K562 (cell line): ENCODE data around the gene MAGI1. TPM values are rescaled to one million over a fixed set of nuclear protein-coding genes. Genes with fewer than 3 reads are reported as not detected.

Experiments used
- ATAC-seq: fragments of 200-7000 bp; cut with Tn5 transposase; 3 replicates; pipeline ENCODE4 v1.9.1; 2020; ENCODE audit warnings: moderate library complexity
- BruUV-seq: library from RNA; stranded (reverse); fragments of 400-500 nt; replicated peaks from 2 replicates; lab custom pipeline; 2021; lab: Mats Ljungman, UMichigan
- CTCF ChIA-PET: fragments of 300-600 bp; formaldehyde crosslinking; extraction: SDS; loops from one replicate; lab custom pipeline; 2021; ENCODE audit warnings: low intra/inter-chr PET ratio; lab: Yijun Ruan, JAX
- POLR2A ChIA-PET: fragments of 300-600, 350-650 bp; sonication (Branson Sonifier 250); formaldehyde crosslinking; extraction: SDS; loops from one replicate; lab custom pipeline; 2021; ENCODE audit warnings: antibody characterized with exemption, inconsistent platforms; lab: Yijun Ruan, JAX
- DNase-seq, 4 experiments: peaks; one replicate each; pipeline versions ENCODE4 v3.0.0 to v3.0.0-alpha.2; 2011 to 2018; ENCODE audit warnings: low spot score in 3 of 4, mixed read lengths in 3 of 4; ENCODE audit errors: extremely low read depth in 1 of 4
- FAIRE-seq: peaks from 2 replicates; lab custom pipeline; 2011; peaks lifted over from hg19 to GRCh38; lab: Jason Lieb, UNC
- H2AFZ ChIP-seq: 2 replicates; pipeline ENCODE4 v1.6.0; 2011; ENCODE audit warnings: low read depth, low read length, control low read depth, inconsistent platforms
- H3K27ac ChIP-seq: fragments of 200-600 bp; 3 replicates; pipeline ENCODE4 v1.8.0; 2011; ENCODE audit warnings: low read depth, mild to moderate bottlenecking, control low read depth, inconsistent platforms, low read length, moderate library complexity, mixed read lengths; ENCODE audit errors: extremely low read depth
- H3K27me3 ChIP-seq, 2 experiments: fragments of 300-600 bp in 1 of 2; 2 replicates in 1 of 2; 3 replicates in 1 of 2; pipeline versions ENCODE4 v1.6.0 to v1.8.0; 2011; ENCODE audit warnings: inconsistent platforms in 2 of 2, low read length in 2 of 2, mild to moderate bottlenecking in 1 of 2, mixed read lengths in 1 of 2, moderate library complexity in 1 of 2; ENCODE audit not compliant: control insufficient read depth in 2 of 2, insufficient read depth in 2 of 2
- H3K36me3 ChIP-seq: fragments of 300-600 bp; 3 replicates; pipeline ENCODE4 v1.8.0; 2011; ENCODE audit warnings: mild to moderate bottlenecking, low read length, inconsistent platforms; ENCODE audit not compliant: control insufficient read depth, insufficient read depth
- H3K4me1 ChIP-seq, 2 experiments: fragments of 200-600 bp in 1 of 2; replicated peaks in 1 of 2; 2 replicates in 1 of 2; 3 replicates in 1 of 2; pipeline versions ENCODE4 v1.5.1 to v1.8.0; 2011; ENCODE audit warnings: inconsistent platforms in 2 of 2, low read length in 2 of 2, mild to moderate bottlenecking in 1 of 2, mixed read lengths in 1 of 2, moderate library complexity in 1 of 2; ENCODE audit not compliant: control insufficient read depth in 2 of 2, insufficient read depth in 2 of 2
- H3K4me2 ChIP-seq: 2 replicates; pipeline ENCODE4 v1.6.1; 2011; ENCODE audit warnings: low read length, control low read depth, inconsistent platforms, mixed read lengths; ENCODE audit not compliant: insufficient read depth
- H3K4me3 ChIP-seq: fragments of 200-600 bp; sonication (generic), shearing (Covaris generic); 2 replicates; pipeline ENCODE4 v1.5.1; 2016; ENCODE audit warnings: control low read depth, inconsistent platforms
- H3K79me2 ChIP-seq: fragments of 200-600 bp; 3 replicates; pipeline ENCODE4 v1.8.0; 2011; ENCODE audit warnings: low read length, inconsistent platforms; ENCODE audit not compliant: control insufficient read depth, insufficient read depth
- H3K9ac ChIP-seq, 2 experiments: 2 replicates each; pipeline versions ENCODE4 v1.6.0 to v1.6.1; 2011; ENCODE audit warnings: low read depth in 2 of 2, low read length in 2 of 2, control low read depth in 1 of 2, inconsistent platforms in 1 of 2, mild to moderate bottlenecking in 1 of 2, mixed read lengths in 1 of 2; ENCODE audit not compliant: insufficient read depth in 1 of 2
- H3K9me1 ChIP-seq: one replicate; pipeline ENCODE4 v1.6.0; 2011; ENCODE audit warnings: inconsistent platforms, mild to moderate bottlenecking, low read length, moderate library complexity; ENCODE audit not compliant: control insufficient read depth, insufficient read depth
- H3K9me3 ChIP-seq: replicated peaks from 2 replicates; pipeline ENCODE4 v1.5.1; 2011; ENCODE audit warnings: low read depth, low read length, inconsistent platforms; ENCODE audit not compliant: control insufficient read depth, insufficient read depth
- H4K20me1 ChIP-seq: replicated peaks from 2 replicates; pipeline ENCODE4 v1.6.1; 2011; ENCODE audit warnings: low read length, inconsistent platforms, mixed read lengths; ENCODE audit not compliant: control insufficient read depth, insufficient read depth
- CEBPG ChIP-seq, 3 experiments: fragments of 200-800 bp in 1 of 3; sonication (Bioruptor generic) in 1 of 3; sonication (generic) in 1 of 3; formaldehyde crosslinking in 1 of 3; IDR thresholded peaks in 2 of 3; conservative IDR thresholded peaks in 1 of 3; 2 replicates each; pipeline versions ENCODE4 v1.6.1 to v1.8.0; 2016 to 2022; ENCODE audit warnings: missing compliant biosample characterization in 2 of 3, missing genetic modification characterization in 2 of 3, mild to moderate bottlenecking in 1 of 3, missing genetic modification reagents in 1 of 3
- HIVEP1 ChIP-seq: fragments of 250-450 bp; sonication (Bioruptor Pico); IDR thresholded peaks from 2 replicates; pipeline ENCODE4 v1.4.0; 2020; ENCODE audit warnings: mild to moderate bottlenecking
- HOXB6 ChIP-seq: fragments of 250-450 bp; sonication (Bioruptor Pico); IDR thresholded peaks from 2 replicates; pipeline ENCODE4 v1.5.1; 2022; ENCODE audit warnings: mild to moderate bottlenecking, borderline replicate concordance
- MTA2 ChIP-seq: fragments of 450-650 bp; IDR thresholded peaks from 2 replicates; pipeline ENCODE4 v1.6.1; 2016; ENCODE audit warnings: low read depth
- SMARCA4 ChIP-seq: fragments of 450-650 bp; IDR thresholded peaks from 2 replicates; pipeline ENCODE4 v1.6.1; 2016
- TAF15 ChIP-seq: fragments of 200-400 bp; formaldehyde crosslinking; IDR thresholded peaks from 2 replicates; pipeline ENCODE4 v1.6.1; 2017; ENCODE audit warnings: mild to moderate bottlenecking, low read depth, low read length, moderate library complexity
- ZBTB8A ChIP-seq: fragments of 450-650 bp; IDR thresholded peaks from 2 replicates; pipeline ENCODE4 v1.6.1; 2018; ENCODE audit warnings: mild to moderate bottlenecking, moderate library complexity; ENCODE audit not compliant: partially characterized antibody
- ZNF12 ChIP-seq: sonication (generic); formaldehyde crosslinking; IDR thresholded peaks from 2 replicates; pipeline ENCODE4 v1.4.0; 2020; ENCODE audit warnings: mild to moderate bottlenecking, missing genetic modification reagents
- ZNF668 ChIP-seq: fragments of 250-450 bp; sonication (Bioruptor Pico); IDR thresholded peaks from 2 replicates; pipeline ENCODE4 v1.8.0; 2022; ENCODE audit warnings: mild to moderate bottlenecking, inconsistent platforms
- WGBS: fragments of 100-300 bp; shearing (Covaris generic); methylation state at CpG from one replicate; pipeline ENCODE4 v1.1.6; 2016; ENCODE audit warnings: low coverage, mixed read lengths; ENCODE audit not compliant: insufficient coverage; ENCODE audit errors: missing lambda C conversion rate; 5-methylcytosine and 5-hydroxymethylcytosine counted together
- in situ Hi-C: fragments of 300-500 bp; cut with MboI; formaldehyde crosslinking; loops from 4 replicates; pipeline ENCODE4 v1.15.0; 2018; ENCODE audit warnings: inconsistent platforms, mixed read lengths
- intact Hi-C: fragments of 100-400 bp; cut with micrococcal nuclease; formaldehyde crosslinking; loops from 2 replicates; pipeline ENCODE4 v1.14.2; 2022
- polyA plus RNA-seq, 8 experiments: library from polyadenylated mRNA; depleted of rRNA in 4 of 8; stranded (reverse) in 5 of 8; unstranded in 3 of 8; fragments of >200 nt; fragmentation: Nextera tagmentation in 2 of 8; fragmentation: Illumina TruSeq in 1 of 8; extraction: Ambion mirVana in 2 of 8; extraction: Trizol in 1 of 8; gene quantifications; 2 replicates each; pipeline versions ENCODE4 v1.2.1 to v1.2.3, GENCODE V29; 2011 to 2014; ENCODE audit warnings: inconsistent platforms in 1 of 8, missing spikeins in 1 of 8
- total RNA-seq, 7 experiments: library from RNA; depleted of rRNA in 6 of 7; stranded (reverse); fragments of >200 nt in 6 of 7; fragmentation: Illumina TruSeq in 2 of 7; extraction: Trizol in 2 of 7; gene quantifications; 2 replicates each; pipeline versions ENCODE4 v1.2.1 to v1.2.3, GENCODE V29; 2011 to 2021; ENCODE audit warnings: low replicate concordance in 1 of 7
- TF ChIP-seq, protein P1 (sequence below), 3 experiments: IDR thresholded peaks in 2 of 3; conservative IDR thresholded peaks in 1 of 3; 2 replicates each; pipeline ENCODE4 v1.5.1; 2011 to 2012; ENCODE audit warnings: low read length in 3 of 3, mild to moderate bottlenecking in 3 of 3, control low read depth in 2 of 3, improper control_type of control experiment in 1 of 3, inconsistent platforms in 1 of 3, low read depth in 1 of 3, mixed read lengths in 1 of 3, moderate library complexity in 1 of 3; ENCODE audit not compliant: insufficient read depth in 2 of 3

Gene MAGI1
- total and polyA plus RNA-seq, 9 of the 15 experiments (the other 6 are each of a cell fraction or from before 2014, with no cell fraction given) = 7.8 to 59.4 (median 43.2) TPM

GRCh38 chr3:65335587-65335986, 703.1 kb downstream of the MAGI1 start:
- H3K9me3 ChIP-seq = no peaks in the 10 kb centered on the region
- H3K9me1 ChIP-seq = no peaks in the 10 kb centered on the region
- H4K20me1 ChIP-seq = no peaks in the 10 kb centered on the region
- ChIA-PET CTCF (no interaction called here), POLR2A (interaction anchor here (1.1 kb wide), 1 partner anchor 16 kb away, joined by 6 read pairs; no protein-coding TSS in a partner anchor)
- H3K36me3 ChIP-seq = no peaks in the 10 kb centered on the region
- no peak overlapping the region for H3K9ac ChIP-seq
- TF ChIP-seq HIVEP1 (CRISPR knock-in tag) (no peak), CEBPG (CRISPR knock-in tag; IDR thresholded peaks at IDR 0.05) (no peak), CEBPG (tag; conservative IDR thresholded peaks at IDR 0.05 in 1 of 2, IDR thresholded peaks at IDR 0.05 in 1 of 2) (no peak), MTA2 (no peak), HOXB6 (CRISPR knock-in tag) (no peak)
- H3K27ac ChIP-seq = no peak overlapping the region
- H2AFZ ChIP-seq = no peak overlapping the region
- in situ Hi-C loops = no loop called here
- H3K79me2 ChIP-seq = no peaks in the 10 kb centered on the region
- no peak for ATAC-seq
- WGBS = 9% methylated on average over 3 of the region's 3 CpGs
- intact Hi-C loops = no loop called here
- no TSS peak for BruUV-seq
- no peak overlapping the region for H3K4me3 ChIP-seq
- H3K4me1 ChIP-seq = no peaks in the 10 kb centered on the region
- no peak for FAIRE-seq
- H3K4me2 ChIP-seq = no peak overlapping the region
- H3K27me3 ChIP-seq = no peaks in the 10 kb centered on the region; a peak in 2 of 5 replicates
- no peak for DNase-seq

GRCh38 chr3:65334045-65334665, 704.6 kb downstream of the MAGI1 start:
- Histone ChIP-seq H3K27ac (no peak overlapping the region), H3K4me2 (no peak overlapping the region), H3K27me3 (no peaks in the 10 kb centered on the region; a peak in 1 of 5 replicates), H3K4me1 (no peaks in the 10 kb centered on the region), H3K9me3 (no peaks in the 10 kb centered on the region), H3K4me3 (no peak overlapping the region), H3K79me2 (no peaks in the 10 kb centered on the region), H2AFZ (no peak overlapping the region), H3K9me1 (no peaks in the 10 kb centered on the region), H3K9ac (no peak overlapping the region), H4K20me1 (no peaks in the 10 kb centered on the region), H3K36me3 (no peaks in the 10 kb centered on the region)
- ATAC-seq = no peak
- no TSS peak for BruUV-seq
- ChIA-PET CTCF (no interaction called here), POLR2A (no interaction called here)
- WGBS = 7% methylated on average over 1 of the region's 1 CpG
- no peak for FAIRE-seq
- in situ Hi-C loops (no loop called here), intact Hi-C loops (no loop called here)
- DNase-seq = peak; percentile 1 to 17 (median 9)
- no peak for TF ChIP-seq TAF15
- no peak for TF ChIP-seq SMARCA4
- no peak for TF ChIP-seq ZBTB8A
- TF ChIP-seq ZNF12 (CRISPR knock-in tag) = no peak
- no peak for TF ChIP-seq ZNF668 (CRISPR knock-in tag)
- TF ChIP-seq, protein P1, sequence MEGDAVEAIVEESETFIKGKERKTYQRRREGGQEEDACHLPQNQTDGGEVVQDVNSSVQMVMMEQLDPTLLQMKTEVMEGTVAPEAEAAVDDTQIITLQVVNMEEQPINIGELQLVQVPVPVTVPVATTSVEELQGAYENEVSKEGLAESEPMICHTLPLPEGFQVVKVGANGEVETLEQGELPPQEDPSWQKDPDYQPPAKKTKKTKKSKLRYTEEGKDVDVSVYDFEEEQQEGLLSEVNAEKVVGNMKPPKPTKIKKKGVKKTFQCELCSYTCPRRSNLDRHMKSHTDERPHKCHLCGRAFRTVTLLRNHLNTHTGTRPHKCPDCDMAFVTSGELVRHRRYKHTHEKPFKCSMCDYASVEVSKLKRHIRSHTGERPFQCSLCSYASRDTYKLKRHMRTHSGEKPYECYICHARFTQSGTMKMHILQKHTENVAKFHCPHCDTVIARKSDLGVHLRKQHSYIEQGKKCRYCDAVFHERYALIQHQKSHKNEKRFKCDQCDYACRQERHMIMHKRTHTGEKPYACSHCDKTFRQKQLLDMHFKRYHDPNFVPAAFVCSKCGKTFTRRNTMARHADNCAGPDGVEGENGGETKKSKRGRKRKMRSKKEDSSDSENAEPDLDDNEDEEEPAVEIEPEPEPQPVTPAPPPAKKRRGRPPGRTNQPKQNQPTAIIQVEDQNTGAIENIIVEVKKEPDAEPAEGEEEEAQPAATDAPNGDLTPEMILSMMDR (IDR thresholded peaks at IDR 0.05 in 2 of 3, conservative IDR thresholded peaks at IDR 0.05 in 1 of 3; ENCODE audit: insufficient read depth in 2 of 3, low read depth in 1 of 3, low read length in 3 of 3) = peak; percentile 25 to 47 (median 35); a peak in 3 of 6 replicates
